ENCODE data around the gene EFHB. TPM values are rescaled to one million over a fixed set of nuclear protein-coding genes. Genes with fewer than 3 reads are reported as not detected.

Gene EFHB
- total and polyA plus RNA-seq, 2 of the 13 experiments (the other 11 are each of a cell fraction or from before 2014, with no cell fraction given): 0.15 to 0.42 TPM

DNA sequence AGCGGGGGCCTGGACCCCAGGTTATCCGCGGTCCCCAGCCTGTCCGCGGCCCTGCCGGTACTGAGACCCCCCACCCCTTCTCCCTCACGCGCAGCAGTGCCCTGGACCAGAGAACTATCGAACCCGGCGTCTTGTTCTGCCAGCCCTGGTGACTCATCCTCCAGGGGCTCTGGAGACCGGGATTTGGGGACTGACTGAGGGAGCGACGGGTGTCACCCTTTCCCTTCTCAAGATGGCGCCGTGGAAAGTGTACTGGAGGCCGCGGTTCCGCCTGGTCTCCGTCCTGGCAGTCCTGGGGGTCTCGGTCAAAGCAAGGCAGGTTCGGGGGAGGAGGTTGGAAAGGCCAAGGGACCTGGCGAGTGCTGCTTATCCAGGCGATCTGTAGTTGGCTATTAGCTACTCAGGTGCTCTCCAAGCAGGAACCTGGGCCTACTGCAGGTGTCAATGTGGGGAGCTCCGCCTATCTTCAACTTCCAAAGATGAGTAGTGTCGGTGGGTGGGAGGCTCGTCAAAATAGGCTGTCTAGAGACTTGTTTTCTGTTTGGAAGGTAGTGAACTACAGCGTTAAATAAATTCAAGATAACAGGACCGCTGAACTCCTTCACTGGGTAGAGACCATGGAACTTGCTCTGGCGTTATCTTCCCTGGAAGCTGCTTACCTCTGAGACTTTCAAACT lies 13.7 kb upstream of the EFHB start (continued):
- TF ChIP-seq KIAA2018 (CRISPR knock-in tag; IDR thresholded peaks at IDR 0.05; ENCODE audit: borderline replicate concordance) (0 out of 2 replicates have a peak, but pooled peaks have one; percentile 33), ZKSCAN8 (CRISPR knock-in tag; IDR thresholded peaks at IDR 0.05; ENCODE audit: borderline replicate concordance) (no peak), WIZ (CRISPR knock-in tag; IDR thresholded peaks at IDR 0.05) (no peak), TBX3 (IDR thresholded peaks at IDR 0.05; ENCODE audit: borderline replicate concordance) (no peak), ZNF44 (CRISPR knock-in tag; IDR thresholded peaks at IDR 0.05) (no peak), ETV5 (CRISPR knock-in tag; IDR thresholded peaks at IDR 0.05; ENCODE audit: borderline replicate concordance) (no peak), ISX (CRISPR knock-in tag; conservative IDR thresholded peaks at IDR 0.05) (no peak), SPEN (CRISPR knock-in tag; IDR thresholded peaks at IDR 0.05; ENCODE audit: low read depth) (peak; percentile 1; the same call in 1 of the 2 replicates), BCL6 (CRISPR knock-in tag; IDR thresholded peaks at IDR 0.05) (no peak), ZNF333 (CRISPR knock-in tag; IDR thresholded peaks at IDR 0.05; ENCODE audit: borderline replicate concordance) (0 out of 2 replicates have a peak, but pooled peaks have one; percentile 40), ZNF772 (CRISPR knock-in tag; IDR thresholded peaks at IDR 0.05) (no peak), SP1 (IDR thresholded peaks at IDR 0.05) (no peak), SP1 (CRISPR knock-in tag; IDR thresholded peaks at IDR 0.05) (no peak), ZNF713 (CRISPR knock-in tag; IDR thresholded peaks at IDR 0.05) (no peak), ZUFSP (CRISPR knock-in tag; IDR thresholded peaks at IDR 0.05; ENCODE audit: borderline replicate concordance) (no peak), FOXA3 (CRISPR knock-in tag; IDR thresholded peaks at IDR 0.05) (no peak)
- TF ChIP-seq, protein P1, sequence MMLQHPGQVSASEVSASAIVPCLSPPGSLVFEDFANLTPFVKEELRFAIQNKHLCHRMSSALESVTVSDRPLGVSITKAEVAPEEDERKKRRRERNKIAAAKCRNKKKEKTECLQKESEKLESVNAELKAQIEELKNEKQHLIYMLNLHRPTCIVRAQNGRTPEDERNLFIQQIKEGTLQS (CRISPR knock-in tag; IDR thresholded peaks at IDR 0.05): no peak
- TF ChIP-seq, protein P2, sequence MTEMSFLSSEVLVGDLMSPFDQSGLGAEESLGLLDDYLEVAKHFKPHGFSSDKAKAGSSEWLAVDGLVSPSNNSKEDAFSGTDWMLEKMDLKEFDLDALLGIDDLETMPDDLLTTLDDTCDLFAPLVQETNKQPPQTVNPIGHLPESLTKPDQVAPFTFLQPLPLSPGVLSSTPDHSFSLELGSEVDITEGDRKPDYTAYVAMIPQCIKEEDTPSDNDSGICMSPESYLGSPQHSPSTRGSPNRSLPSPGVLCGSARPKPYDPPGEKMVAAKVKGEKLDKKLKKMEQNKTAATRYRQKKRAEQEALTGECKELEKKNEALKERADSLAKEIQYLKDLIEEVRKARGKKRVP (CRISPR knock-in tag; IDR thresholded peaks at IDR 0.05): no peak

Data from HepG2 (cell line).